ENCODE data around the gene RIMBP2.

DNA sequence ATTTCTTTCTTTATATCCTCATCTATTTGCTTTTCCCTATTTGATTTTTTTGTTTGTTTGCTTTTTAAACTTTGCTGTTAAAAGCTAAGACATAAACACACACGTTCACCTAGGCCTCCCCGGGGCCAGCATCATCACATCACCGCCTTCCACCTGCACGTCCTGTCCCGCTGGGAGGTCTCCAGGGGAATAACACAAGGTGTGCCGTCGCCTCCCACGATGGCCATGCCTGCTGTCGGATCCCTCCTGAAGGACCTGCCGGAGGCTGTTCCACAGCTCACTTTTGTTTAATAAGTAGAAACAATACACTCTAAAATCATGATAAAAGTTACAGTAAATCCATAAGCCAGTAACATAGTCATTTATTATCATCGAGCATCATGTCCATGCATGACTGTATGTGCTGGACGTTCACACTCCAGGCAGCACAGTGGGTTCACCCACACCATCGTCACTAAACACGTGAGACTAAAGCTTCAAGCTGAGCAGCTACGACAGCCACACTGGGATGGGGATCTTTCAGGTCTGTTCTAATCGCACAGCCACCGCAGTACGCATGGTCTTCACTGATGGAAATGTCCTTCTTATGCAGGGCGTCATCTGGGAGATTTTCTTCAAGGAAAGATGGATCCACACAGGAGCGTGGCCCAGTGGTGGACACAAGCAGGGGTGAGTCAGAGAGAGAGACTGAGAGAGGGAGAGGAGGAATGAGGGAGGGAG lies 3.6 kb downstream of the RIMBP2 start:
- TF ChIP-seq, protein P1, sequence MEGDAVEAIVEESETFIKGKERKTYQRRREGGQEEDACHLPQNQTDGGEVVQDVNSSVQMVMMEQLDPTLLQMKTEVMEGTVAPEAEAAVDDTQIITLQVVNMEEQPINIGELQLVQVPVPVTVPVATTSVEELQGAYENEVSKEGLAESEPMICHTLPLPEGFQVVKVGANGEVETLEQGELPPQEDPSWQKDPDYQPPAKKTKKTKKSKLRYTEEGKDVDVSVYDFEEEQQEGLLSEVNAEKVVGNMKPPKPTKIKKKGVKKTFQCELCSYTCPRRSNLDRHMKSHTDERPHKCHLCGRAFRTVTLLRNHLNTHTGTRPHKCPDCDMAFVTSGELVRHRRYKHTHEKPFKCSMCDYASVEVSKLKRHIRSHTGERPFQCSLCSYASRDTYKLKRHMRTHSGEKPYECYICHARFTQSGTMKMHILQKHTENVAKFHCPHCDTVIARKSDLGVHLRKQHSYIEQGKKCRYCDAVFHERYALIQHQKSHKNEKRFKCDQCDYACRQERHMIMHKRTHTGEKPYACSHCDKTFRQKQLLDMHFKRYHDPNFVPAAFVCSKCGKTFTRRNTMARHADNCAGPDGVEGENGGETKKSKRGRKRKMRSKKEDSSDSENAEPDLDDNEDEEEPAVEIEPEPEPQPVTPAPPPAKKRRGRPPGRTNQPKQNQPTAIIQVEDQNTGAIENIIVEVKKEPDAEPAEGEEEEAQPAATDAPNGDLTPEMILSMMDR (IDR thresholded peaks at IDR 0.05; ENCODE audit: low read length), result no peak
- TF ChIP-seq EZH2 (IDR thresholded peaks at IDR 0.05; ENCODE audit: borderline replicate concordance, low read length), result no peak
